Hepatocyte (in vitro differentiated cells): ENCODE measurements around the gene SSBP3.

Experiments used
- CTCF ChIP-seq: fragments of 200-600 bp; sonication (generic); IDR thresholded peaks from 2 replicates; pipeline ENCODE4 v1.5.1; 2016; ENCODE audit warnings: antibody characterized with exemption, mild to moderate bottlenecking; ENCODE audit not compliant: poor library complexity
- EZH2 ChIP-seq: fragments of 200-600 bp; sonication (generic); IDR thresholded peaks from 2 replicates; pipeline ENCODE4 v1.6.1; 2016; ENCODE audit warnings: antibody characterized with exemption, mild to moderate bottlenecking, borderline replicate concordance

DNA sequence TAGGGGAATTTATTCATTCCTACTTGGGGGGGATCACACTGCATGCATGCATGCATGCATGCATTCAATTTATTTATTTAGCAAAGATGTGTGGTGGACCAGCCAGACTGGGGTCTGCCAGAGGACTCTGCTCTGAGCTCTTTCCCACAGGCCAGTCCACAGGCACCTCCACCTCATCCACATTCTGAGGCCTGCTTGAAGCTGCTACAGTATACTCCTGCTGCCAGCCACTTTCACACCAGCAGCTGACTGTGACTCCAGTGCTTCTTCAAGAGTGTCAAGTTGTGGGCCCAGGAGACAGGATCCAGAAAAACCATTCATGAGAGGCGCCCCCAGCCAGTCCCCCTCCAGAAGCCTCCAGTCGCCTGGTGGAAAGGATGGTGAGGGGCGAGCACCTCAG is 30.9 kb downstream of the SSBP3 start:
- TF ChIP-seq CTCF (no peak), EZH2 (no peak)
